Hippocampal formation (tissue), 2 donors: ENCODE data around the gene PRPF6.
"Not testable (repeated sequence)": the region's sequence is repeated elsewhere in the genome, so short reads cannot be mapped to it uniquely, and the experiment has no call there.

Experiments used
- DNase-seq, 2 donors: peaks; one replicate each; lab custom pipeline; 2025; lab: John Stamatoyannopoulos, UW

The PRPF6 gene

DNA sequence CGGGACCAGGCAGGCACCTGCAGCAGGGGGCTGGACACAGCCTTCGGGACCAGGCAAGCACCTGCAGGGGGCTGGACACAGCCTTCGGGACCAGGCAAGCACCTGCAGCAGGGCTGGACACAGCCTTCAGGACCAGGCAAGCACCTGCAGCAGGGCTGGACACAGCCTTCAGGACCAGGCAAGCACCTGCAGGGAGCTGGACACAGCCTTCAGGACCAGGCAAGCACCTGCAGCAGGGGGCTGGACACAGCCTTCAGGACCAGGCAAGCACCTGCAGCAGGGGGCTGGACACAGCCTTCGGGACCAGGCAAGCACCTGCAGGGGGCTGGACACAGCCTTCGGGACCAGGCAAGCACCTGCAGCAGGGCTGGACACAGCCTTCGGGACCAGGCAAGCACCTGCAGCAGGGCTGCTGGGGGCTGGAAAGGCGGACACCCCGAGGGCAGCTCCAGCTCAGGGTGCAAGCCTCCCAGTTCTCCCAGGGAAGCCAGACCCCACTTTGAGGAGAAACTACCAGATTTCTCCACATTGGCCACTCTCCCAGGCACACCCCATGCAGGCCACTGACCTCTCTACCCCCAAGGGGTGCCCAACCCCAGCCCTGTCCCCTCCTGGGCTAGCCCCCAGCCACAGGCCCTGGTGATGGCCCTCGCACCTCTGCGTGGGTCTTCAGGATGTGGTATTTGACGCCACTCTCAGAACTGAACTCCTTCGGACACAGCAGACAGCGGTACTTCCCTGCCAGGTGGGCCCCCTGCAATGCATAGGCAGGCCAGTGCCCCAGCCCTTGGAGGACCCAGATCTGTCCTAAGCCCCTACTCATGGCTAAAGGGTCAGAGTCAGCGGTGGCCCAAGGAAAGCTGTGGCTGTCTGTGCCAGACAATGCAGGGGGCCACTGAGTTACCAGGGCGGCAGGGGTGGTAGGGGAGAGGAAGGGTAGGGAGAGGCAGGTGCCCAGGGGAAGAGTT lies 20.0 kb upstream of the PRPF6 start:
- DNase-seq: not testable (repeated sequence)

DNA sequence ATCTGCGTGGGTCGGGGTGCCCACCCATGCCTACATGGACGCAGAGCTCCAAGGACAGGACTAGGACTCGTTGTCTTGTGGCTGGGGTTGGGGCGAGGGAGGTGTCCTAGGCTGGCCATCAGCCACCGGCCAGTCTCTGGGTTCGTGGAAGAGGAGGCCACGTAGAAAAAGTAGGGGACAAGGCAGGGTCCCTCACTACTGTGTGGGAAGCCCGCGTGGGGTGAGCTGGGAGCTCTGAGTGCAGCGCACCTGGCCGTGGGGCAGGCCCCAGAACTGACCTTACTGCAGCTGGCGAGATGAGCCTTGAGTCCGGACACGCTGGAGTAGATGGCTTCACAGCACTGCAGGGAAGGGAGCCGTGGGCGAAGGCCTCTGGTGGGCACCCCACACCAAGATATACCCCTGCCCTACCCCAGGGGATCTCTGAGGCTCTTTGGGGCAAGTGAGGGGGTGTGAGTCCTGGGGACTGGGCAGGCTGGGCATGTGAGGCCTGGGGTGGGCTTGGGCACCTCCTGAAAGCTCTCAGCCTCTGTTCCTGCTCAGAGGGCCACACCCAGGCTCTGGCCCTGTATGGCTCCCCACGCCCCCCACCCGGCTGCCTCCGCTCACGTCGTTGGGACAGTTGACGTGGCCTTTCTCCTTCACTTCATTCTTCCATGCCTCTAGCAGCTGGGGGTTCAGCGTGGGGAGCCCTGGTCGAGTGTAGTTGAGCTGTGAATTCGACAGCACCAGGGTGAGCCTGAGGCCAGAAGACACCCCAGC lies 19.1 kb upstream of the PRPF6 start:
- no peak for DNase-seq

DNA sequence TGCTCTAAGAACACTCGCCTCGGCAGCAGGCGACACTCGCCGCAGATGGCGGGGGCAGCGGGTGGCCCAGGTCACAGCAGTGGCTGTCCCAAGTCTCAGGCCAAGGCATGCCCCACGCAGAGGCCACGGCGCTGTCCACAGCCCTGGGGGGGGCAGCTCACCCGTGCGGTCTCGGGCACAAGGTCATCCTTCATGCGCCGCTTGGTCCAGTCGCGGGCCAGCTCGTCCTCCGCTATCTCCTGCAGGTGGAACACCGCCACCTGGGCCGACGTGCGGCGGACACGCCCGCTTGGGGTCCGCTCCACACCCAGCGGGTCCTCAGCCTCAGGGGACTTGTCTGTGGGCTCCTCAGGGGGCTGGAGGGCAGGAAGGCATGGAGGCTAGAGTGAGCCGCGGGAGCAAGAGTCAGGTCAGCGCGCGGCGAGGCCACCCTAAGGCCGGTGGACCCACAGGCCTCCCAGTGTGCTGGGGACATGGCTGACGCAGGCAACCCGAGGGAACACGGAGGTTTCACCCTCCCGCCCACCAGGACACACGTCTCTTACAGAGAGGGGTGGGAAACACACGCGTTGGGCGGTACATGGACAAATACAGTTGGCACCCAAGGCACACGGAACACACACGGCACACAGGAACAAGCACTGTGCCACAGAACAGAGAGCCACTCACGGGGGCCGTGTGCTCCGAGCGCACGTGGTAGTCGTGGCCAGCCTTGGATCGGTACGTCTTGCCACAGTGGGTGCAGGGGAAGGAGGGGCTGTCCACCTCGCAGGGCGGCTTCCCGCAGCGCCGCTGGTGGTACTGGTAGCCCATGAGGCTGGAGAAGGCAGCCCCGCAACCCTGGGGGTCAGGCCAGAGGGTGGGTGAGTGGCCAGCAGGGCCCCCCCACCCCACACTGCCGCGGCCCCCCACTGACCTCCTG lies 18.2 kb upstream of the PRPF6 start:
- no peak for DNase-seq

DNA sequence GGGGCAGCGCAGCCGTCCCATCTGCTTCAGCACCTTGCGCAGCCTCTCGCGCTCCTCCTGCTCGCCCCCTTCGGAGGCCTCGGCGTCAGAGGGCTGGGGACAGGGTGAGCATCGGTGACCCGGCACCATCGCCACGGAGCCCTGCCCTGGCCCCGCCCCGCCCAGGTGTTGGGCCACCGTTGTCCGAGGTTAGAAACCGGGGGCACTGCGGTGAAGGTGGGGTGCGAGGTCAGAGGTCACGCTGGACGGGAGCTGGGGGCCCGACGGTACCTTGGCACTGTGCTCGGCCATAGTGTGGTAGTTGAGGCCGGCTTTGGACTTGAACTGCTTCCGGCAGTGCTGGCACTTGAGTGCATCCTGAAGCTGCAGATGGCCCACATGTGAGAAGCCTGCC lies 17.6 kb upstream of the PRPF6 start:
- DNase-seq: no peak

DNA sequence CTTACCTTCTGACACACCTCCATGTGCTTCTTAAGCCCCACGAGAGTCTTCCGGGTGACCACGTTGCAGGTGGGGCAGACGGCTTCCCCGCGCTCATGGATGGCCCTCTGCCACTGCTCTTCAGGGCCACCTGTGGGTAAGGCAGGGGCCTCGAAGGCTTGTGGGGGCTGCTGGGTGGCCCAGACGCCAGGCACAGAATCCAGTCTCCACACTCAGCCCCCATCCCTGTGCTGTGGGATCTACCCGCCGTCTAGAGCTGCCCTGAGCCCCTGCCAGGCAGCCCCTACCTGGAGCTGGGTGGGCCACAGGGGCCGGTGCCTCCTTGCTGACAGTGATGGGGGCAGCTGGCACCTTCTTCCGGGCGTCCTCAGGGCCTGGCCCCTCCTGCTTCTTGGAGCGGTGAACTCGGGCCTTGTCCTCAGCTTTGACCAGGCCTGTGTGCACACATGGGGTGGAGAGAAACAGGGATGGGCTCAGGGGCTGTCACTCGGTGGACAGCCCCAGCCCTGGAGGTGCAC lies 17.1 kb upstream of the PRPF6 start:
- DNase-seq: no peak

DNA sequence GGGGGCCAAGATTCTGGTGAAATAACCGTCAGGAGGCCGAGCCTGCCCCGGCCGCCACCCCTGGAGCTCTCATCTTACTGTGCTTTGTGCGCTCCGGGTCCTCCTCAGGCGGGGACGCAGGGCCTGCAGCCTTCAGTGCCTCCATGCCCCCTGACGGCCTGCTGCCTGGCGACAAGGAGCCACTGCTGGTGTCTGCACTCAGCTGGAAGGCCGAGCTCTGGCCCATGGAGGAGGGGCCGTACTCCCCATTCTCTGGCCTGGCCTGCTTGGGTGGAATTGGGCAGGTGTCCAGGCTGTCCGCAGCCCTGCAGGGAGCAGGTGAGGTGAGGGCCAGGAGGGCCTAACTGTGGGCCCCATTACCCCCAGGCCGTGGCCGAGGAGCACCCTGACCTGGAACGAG lies 16.5 kb upstream of the PRPF6 start:
- DNase-seq: no peak

DNA sequence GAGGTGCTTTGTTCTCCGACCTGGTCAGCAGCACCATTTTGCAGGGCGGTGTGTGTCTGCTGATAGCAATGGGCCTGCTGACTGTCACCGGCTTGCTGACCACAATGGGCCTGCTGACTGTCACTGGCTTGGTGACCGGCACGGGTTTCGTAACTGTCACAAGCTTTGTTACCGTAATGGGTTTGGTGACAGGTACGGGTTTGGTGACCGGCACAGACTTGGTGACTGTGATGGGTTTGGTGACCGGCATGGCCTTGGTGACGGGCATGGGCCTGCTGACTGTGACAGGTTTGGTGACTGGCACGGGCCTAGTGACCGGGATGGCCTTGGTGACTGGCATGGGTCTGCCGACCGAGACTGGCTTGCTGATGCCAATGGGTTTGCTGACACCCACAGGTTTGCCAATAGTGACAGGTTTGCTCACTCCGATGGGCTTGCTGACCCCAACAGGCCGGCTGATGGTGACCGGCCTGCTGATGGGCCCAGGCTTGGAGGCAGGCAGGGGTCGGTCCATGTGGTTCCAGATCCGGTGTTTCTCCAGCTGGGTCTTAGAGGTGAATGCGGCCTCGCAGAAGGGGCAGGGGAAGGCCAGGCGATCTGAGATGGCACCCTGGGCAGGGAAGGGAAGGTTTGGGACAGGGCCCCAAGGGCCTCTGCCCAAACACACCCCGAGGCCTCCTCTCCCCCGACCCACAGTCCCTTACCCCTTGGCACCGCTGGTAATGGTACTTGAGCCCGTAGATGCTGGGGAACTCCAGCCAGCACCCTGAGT lies 14.6 kb upstream of the PRPF6 start:
- no peak for DNase-seq

DNA sequence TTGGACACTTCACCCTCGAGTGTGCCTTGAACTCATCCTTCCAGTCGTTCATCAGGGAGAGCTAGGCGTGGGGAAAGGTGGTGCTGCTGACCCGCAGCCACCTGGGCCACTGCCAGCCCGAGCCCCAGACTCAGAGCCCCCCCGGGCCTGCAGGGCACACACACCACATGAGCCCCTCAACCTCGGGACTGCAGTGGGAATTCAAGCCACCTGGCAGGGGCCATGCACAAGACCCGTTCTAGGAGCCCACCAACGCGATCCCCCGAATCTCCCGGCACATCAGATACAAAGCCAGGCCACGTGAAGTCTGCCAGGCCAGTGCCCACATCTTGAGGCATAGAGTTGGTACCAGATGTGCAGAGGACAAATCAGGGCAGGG lies 14.0 kb upstream of the PRPF6 start:
- DNase-seq: no peak

DNA sequence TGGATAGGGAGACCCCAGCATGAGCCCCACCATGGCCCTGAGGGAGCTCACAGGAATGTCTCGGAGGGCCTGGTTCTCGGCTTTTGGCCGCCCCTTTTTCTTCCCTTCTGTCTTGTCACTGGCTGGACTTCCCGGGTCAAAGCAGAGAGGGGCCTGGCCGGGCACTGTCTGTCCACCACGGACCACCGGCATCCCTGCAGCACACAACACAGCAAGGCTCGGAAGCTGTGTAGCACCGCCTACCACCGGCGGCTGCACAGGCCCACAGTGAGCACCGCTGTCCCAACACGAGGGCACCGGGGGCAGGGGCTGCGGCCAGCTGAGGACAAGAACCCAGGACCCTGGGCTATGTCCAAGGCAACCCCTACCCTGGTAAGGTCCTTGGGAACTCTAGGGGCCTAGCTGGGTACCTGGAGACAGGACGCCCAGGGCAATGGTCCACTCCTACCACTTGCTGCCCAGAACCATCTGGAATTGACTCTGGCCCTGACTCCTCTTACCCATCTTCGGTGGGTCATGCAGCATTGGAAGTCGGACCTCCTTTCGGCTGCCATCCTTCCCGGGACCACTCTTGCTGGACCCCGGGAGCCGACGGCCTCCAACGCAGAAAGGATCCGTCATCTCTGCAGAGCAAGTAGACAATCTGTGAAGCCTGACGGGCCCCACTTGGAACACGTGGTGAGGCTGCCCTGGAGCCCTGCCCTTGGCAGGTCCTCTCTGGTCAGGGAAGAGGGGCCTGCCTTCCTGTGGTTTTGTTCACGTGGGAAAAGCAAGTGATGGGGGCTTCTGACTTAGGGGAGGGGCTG lies 13.4 kb upstream of the PRPF6 start:
- DNase-seq: no peak

DNA sequence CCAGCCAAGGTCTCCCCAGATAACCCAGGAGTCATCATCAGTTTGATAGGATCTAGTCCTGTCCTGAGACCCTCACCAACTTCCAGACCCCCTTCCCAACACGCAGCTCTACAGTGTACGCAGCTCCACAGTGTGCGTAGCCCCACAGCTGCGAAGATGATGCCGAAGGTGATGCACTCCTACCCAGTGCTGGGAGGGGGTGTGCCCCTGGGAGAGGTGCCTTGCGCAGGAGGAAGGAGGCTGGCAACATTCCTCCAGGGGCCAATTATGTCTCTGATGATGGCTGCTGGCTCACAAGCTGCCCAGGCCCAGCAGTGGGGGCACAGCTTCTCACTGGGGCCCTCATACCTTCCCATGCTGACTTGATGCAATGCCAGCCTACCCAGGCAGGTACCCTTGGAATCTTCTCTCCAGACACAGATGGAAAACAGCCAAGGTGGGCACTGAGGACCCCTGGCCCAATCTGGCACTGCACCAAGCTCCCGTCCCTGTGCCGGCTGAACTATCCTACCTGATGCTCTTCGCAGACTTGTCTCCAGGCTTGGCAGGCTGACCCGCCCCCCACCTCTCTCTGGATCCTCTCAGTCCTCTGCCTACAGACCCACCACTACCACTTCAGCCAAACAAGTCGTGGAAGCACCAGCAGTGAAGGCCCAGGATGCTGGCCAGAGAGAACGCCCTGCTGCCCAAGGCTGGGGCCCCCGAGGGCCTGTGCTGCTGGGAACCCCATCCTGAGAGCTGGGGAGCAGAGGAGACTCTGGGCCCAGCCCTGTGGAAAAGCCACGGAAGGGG lies 12.6 kb upstream of the PRPF6 start:
- DNase-seq: no peak

DNA sequence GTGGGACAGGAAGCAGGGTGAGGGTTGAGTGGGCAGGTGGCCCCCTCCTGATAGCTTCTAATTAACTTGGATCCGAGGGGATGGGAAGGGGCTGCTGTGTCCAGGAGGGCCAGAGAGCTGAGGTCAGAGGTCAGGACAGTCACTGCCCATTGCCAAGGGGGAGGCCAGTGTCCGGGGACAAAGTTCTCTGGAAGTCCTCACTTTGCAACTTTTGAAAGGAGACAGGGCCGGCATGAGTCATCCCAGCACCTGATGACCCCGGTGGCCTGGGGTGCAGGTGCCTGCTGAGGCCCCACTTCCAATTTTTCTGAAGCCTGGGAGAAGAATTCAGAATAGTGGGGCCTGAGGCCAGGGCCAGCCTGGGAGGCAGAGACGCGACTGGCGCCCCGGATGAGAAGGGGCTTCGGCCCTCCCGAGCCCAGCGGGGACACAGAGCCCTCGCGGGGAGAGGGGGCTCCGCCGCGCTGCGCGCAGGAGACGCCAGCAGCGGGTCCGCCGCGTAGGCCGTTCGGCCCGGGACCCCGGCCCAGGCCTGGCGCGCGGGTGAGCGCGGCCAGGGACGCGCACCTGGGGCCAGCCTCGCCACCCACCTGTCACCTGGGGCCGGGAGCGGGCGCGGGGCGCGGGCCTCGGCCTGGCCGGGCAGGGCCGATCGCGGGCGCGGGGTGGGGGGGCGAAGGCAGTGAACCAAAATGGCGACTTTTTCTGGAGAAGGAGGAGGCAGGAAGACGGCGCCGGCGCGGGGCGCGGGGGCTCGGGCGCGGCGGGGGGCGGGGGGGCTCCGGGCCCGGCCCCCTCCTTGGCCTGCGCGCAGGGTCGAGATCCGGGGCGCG lies 11.8 kb upstream of the PRPF6 start:
- DNase-seq: no peak

DNA sequence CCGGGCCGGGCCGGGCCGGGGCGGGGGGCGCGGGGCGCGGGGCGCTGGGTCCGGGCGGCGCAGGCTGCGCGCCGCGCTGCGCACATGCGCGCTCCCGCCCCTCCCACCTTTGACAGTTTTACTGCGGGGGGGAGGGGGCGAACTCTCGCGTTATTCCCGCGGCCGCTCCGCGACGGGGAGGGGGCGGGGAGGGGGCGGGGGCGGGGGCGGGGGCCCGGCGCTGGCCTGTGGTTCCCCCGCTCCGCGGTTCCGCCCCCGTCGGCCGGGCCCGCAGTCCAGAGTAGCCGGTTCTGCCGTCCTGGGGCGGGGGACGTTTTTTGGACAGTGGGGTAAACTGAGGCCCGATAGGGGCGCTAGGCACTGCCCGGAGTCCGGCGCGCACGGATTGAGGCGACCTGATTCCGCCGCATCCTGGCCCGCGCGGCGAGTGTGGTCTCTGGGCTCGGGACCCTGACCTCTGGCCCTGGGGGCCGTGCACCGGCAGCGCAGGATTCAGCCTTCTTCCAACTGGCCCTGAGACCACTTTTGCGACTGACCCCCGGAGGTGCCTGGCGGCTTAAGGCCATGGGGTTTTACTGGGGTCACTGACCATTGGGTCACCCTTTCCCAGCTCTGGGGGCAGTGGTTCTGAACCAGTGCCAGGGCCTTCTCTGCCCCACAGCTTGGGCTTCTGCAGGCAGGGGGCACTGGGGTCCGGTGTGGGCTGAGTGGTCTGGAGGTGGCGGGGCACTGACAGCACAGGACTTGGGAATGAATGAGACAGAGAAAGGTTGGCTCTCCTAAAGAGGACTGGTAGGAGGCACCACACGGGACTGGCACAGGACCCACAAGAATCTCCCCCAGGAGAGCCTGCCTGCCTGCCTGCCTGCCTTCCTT lies 10.9 kb upstream of the PRPF6 start, which contains the start of gene ZNF512B:
ZNF512B (minus strand) TSS at position 93 of the 876 bp plus-strand sequence. CDS start 1,980 bp downstream, outside the sequence.
- peak in 1 of 2 donors; percentile 26 for DNase-seq

DNA sequence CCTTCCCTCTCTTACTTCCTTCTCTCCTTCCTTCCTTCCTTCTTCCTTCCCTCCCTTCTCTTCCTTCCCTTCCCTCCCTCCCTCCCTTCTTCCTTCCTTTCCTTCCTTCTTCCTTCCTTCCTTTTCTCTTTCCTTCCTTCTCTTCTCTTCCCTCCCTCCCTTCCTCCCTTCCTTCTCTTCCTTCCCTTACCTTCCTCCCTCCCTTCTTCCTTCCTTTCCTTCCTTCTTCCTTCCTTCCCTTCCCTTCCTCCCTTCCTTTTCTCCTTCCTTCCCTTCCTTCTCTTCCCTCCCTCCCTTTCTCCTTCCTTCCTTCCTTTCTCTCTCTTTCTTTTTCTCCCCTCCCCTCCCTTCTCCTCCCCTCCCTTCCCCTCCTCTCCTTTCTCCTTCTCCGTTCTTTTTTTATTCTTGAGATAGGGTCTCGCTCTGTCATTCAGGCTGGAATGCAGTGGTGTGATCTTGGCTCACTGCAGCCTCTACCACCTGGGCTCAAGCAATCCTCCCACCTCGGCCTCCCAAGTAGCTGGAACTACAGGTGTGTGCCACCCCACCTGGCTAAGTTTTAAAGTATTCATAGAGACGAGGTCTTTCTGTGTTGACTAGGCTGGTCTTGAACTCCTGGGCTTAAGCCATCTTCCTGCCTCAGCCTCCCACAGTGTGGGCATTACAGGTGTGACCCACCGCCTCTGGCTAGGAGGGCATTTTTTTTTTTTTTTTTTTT lies 10.1 kb upstream of the PRPF6 start:
- no peak for DNase-seq

DNA sequence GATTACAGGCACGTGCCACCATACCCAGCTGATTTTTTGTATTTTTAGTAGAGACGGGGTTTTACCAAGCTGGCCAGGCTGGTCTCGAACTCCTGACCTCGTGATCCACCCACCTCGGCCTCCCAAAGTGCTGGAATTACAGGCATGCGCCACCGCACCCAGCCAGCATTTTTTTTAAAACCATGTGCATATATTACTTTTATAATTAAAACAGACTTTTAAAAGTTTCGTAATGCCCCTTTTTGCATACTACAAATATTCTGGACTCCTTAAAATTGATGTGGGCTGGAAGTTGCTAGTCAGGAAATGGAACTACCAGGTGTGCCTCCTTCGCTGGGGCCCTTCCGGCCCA lies 9.0 kb upstream of the PRPF6 start:
- not testable (repeated sequence) for DNase-seq

DNA sequence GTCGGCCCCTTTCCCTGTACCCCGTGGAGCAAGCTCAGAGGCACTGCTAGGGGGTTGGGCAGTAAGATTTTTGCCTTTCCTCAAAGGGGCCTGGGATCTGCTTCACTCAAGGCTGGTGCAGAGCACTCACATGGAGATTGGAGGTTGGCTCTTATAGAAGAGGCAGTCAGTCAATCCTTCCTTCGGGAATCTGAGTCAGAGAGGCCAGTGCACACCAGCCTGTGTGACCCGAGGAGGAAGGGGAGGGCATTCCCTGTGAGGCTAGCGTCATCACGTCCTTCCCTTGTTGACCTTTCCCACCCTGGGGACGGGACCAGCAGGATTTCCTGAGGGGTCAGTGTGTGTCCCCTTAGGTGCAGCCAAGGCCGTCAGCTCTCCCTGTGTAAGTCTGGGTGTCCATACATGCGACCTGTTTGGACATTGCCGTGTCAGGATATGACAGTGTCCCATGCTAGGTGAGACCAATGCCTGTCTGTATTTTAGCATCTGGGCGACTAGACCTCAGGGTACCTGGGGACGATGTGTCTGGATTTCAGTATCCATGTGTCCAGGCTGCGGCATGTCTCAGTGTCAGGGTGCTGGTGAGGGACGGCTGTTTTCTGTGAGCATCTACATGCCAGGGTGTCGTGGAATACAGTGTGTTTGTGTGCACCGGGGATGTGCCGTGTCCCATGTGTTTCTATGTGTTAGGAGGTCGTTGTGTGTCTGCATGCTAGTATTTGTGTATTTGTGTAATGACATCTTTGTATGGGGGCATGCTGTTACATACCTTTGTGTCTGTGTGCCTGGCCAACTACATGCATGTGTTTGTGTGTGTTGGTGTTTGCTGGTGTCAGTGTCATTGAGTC lies 8.4 kb upstream of the PRPF6 start:
- DNase-seq: no peak

DNA sequence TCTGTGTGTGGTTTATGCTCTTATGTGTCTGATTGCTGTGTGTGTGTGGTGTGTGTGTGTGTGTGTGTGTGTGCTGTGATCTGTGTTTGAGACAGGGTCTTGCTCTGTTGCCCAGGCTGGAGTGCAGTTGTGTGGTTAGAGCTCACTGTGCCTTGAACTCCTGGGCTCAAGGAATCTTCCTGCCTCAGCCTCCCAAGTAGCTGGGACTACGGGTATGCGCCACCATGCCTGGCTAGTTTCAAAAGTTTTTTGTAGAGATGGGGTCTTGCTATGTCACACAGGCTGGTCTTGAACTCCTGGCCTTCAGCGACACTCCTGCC lies 7.8 kb upstream of the PRPF6 start:
- no peak for DNase-seq
